Lower leg skin (tissue), 4 donors: Measurements from ENCODE around the gene RAB9B. TPM values are rescaled to one million over a fixed set of nuclear protein-coding genes. Genes with fewer than 3 reads are reported as not detected.

Experiments used
- DNase-seq, 2 donors: peaks; one replicate each; pipeline ENCODE4 v3.0.0-alpha.2; 2019; ENCODE audit warnings: low spot score in 2 of 2
- H3K4me3 ChIP-seq: fragments of 200-600 bp; sonication (generic); 2 replicates; pipeline ENCODE4 v1.5.1; 2017; ENCODE audit warnings: mild to moderate bottlenecking, low read depth; ENCODE audit not compliant: poor library complexity, severe bottlenecking
- POLR2A ChIP-seq, 2 donors: fragments of 450-650 bp; IDR thresholded peaks; one replicate each; pipeline ENCODE4 v1.6.1; 2016 to 2017; ENCODE audit warnings: antibody characterized with exemption in 2 of 2, mild to moderate bottlenecking in 1 of 2, moderate library complexity in 1 of 2
- WGBS, 2 donors: methylation state at CpG; one replicate each; pipeline ENCODE4 v1.1.5; 2018; 5-methylcytosine and 5-hydroxymethylcytosine counted together
- intact Hi-C: fragments of 100-400 bp; cut with DNase I; formaldehyde crosslinking; loops from one replicate; pipeline ENCODE4 v1.15.0; 2023; ENCODE audit warnings: low total_unique reads
- total RNA-seq, 4 donors: library from RNA; depleted of rRNA; stranded (reverse); fragments of >200 nt; gene quantifications; one replicate each; pipeline ENCODE4 v1.1.0, GENCODE V29; 2016
- TF ChIP-seq, protein P1 (sequence below), 3 donors: fragments of 450-650 bp; IDR thresholded peaks; one replicate each; pipeline ENCODE4 v1.5.1; 2016; ENCODE audit warnings: antibody characterized with exemption in 3 of 3, mild to moderate bottlenecking in 3 of 3, moderate library complexity in 2 of 3

RAB9B gene, protein sequence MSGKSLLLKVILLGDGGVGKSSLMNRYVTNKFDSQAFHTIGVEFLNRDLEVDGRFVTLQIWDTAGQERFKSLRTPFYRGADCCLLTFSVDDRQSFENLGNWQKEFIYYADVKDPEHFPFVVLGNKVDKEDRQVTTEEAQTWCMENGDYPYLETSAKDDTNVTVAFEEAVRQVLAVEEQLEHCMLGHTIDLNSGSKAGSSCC
- under 1 TPM; 0.11 to 0.55 (median 0.32) TPM for total RNA-seq

DNA sequence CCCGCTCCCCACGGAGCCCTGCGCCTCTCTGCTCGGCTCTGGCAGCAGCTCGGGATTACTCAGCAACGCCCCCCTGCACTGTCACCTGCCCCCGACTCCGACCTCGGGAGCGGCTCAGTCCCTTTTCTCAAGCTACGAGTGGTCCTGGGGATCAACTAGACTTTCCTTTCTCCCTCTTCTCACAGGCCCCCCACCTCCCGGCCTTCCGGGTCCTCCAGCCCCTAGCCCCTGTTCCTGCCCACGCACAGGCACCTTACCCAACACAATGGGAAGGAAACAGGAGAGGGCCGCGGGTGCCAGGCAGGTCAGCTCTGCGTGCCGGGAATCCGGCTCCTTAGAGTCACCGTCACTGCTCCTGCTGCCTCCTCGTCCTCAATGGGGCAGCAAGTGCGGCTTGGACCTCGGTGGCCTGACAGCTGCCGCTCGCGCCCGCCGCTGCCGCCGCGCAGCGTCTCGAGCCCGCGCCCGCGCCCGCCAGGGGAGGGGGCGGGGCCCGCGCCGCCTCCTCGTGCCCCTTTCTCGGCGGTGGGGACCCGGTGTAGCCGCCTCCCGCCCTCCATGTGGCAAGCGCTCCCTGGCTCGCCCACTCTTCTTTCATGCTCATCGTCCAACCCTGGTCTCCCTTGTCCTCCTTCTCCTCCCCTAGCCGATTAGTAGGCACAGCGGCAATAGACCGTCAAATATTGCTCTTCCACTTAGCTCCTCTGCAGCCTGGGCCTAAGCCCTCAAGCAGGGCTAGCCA is at the start of gene RAB9B:
TSS of gene RAB9B (minus strand) at position 455 of the 742 bp plus-strand sequence. CDS start 6,473 bp downstream, outside the sequence.
- H3K4me3 ChIP-seq = peak within 1 kb of the TSS; percentile 40
- DNase-seq = peak; percentile 20 to 88
- intact Hi-C loops = no loop called here
- TF ChIP-seq, protein P1, sequence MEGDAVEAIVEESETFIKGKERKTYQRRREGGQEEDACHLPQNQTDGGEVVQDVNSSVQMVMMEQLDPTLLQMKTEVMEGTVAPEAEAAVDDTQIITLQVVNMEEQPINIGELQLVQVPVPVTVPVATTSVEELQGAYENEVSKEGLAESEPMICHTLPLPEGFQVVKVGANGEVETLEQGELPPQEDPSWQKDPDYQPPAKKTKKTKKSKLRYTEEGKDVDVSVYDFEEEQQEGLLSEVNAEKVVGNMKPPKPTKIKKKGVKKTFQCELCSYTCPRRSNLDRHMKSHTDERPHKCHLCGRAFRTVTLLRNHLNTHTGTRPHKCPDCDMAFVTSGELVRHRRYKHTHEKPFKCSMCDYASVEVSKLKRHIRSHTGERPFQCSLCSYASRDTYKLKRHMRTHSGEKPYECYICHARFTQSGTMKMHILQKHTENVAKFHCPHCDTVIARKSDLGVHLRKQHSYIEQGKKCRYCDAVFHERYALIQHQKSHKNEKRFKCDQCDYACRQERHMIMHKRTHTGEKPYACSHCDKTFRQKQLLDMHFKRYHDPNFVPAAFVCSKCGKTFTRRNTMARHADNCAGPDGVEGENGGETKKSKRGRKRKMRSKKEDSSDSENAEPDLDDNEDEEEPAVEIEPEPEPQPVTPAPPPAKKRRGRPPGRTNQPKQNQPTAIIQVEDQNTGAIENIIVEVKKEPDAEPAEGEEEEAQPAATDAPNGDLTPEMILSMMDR (IDR thresholded peaks at IDR 0.05) = no peak
- no peak for TF ChIP-seq POLR2A (IDR thresholded peaks at IDR 0.05)
- 1 to 13% methylated on average over 21 to 32 of the region's 54 CpGs for WGBS, 2 donors

- H3K4me3 ChIP-seq = no peak overlapping the region
- WGBS, 2 donors = 67 to 68% methylated on average over 2 of the region's 2 CpGs
- no peak for TF ChIP-seq POLR2A (IDR thresholded peaks at IDR 0.05)
- TF ChIP-seq, protein P1 (IDR thresholded peaks at IDR 0.05) = no peak
- DNase-seq = no peak
- intact Hi-C loops = no loop called here
These were observed 47.3 kb upstream of the RAB9B start for GRCh38 chrX:103879339-103879738.

DNA sequence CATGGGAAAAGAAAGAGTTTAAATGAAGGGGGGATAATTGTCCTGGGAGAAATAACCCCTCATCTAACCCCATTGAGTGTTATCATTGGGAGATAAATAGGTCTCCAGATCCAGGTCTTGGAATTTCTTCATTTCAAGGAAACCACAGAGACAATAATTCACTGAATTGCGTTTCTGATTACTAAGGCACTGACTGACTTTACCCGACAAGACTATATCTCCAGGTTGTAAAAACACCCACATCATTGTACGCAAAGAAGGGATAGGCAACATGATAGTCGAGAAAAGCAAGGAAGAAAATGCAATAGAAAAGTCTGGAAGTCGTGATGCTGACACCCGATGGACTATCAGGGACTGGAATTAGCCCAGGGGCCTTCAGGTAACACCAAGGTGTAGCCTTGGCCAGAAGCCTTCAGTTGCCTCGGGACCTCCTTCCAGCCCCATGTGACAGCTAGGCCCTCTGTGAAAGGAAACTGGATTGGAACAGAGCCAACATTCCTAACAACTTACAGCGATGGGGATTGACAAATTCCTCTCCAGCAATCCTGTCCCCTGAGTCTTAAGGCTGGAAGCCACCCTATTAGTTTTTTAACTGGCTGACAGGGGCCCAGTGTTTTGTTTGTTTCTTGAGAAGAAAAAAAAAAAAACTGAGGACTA is 46.5 kb upstream of the RAB9B start:
- no peak overlapping the region for H3K4me3 ChIP-seq
- DNase-seq = no peak
- intact Hi-C loops = no loop called here
- TF ChIP-seq, protein P1 (IDR thresholded peaks at IDR 0.05) = no peak
- no peak for TF ChIP-seq POLR2A (IDR thresholded peaks at IDR 0.05)
- 49% methylated on average over 8 of the region's 8 CpGs for WGBS, 2 donors

GRCh38 chrX:103877571-103877970 is 45.5 kb upstream of the RAB9B start:
- intact Hi-C loops = no loop called here
- WGBS, 2 donors = 77 to 82% methylated on average over 3 of the region's 3 CpGs
- DNase-seq = no peak
- H3K4me3 ChIP-seq = no peak overlapping the region
- TF ChIP-seq, protein P1 (IDR thresholded peaks at IDR 0.05) = no peak
- TF ChIP-seq POLR2A (IDR thresholded peaks at IDR 0.05) = no peak

DNA sequence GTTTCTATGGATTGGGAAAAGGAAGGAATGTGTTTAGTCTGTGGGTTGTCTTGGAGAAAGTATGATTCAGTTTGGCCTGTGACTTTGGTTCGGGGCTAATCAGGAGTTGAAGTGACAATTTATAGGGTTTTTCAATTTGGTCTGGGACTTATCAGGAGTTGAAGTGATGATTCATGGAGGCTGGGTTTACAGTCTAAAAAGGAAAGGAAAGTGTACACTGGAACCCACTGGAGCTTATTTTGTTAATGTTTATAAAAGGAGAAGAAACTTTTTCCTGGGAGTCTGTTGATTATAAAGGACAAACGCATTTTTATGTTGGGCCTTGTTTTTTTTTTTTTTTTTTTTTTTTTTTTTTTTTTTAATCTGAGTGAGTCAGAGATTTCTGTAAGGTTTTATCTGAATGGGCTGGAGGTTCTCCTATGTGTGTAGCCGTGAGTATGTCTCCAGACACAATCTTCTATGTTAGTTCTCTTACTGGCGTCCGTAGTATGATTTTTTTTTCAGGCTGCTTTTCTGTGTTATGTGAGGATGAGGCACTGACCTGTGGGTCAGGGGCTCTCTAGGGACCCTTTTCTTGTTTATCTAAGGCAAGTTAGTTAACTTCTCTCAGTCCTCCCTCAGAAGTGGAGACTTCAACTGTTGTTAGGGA is 33.0 kb upstream of the RAB9B start:
- TF ChIP-seq, protein P1 (IDR thresholded peaks at IDR 0.05) = no peak
- no peak for TF ChIP-seq POLR2A (IDR thresholded peaks at IDR 0.05)

More for the DNA sequence above, 33.0 kb upstream of the RAB9B start:
- intact Hi-C loops = no loop called here
- no peak for DNase-seq
- H3K4me3 ChIP-seq = no peak overlapping the region
- WGBS, 2 donors = 59 to 63% methylated on average over 5 of the region's 5 CpGs
